ENCODE results near the gene GLYATL2. TPM values are rescaled to one million over a fixed set of nuclear protein-coding genes. Genes with fewer than 3 reads are reported as not detected.

Gene GLYATL2
- total RNA-seq, 1 donor from 2014 or later = 0.27 TPM

GRCh38 chr11:58805065-58805464, 39.4 kb downstream of the GLYATL2 start:
- intact Hi-C loops (cut with DNase I) = no loop called here
- ATAC-seq (no peak), DNase-seq (ENCODE audit: low spot score) (no peak)

GRCh38 chr11:58801974-58802545, 42.4 kb downstream of the GLYATL2 start:
- ATAC-seq (no peak), DNase-seq (ENCODE audit: low spot score) (no peak)
- intact Hi-C loops (cut with DNase I) = no loop called here

- intact Hi-C loops (cut with DNase I) = no loop called here
- ATAC-seq = no peak
- no peak for DNase-seq (ENCODE audit: low spot score)
Observed at GRCh38 chr11:58801302-58801701, 43.2 kb downstream of the GLYATL2 start.

- ATAC-seq (no peak), DNase-seq (ENCODE audit: low spot score) (no peak)
- intact Hi-C loops (cut with DNase I) = no loop called here
Observed at GRCh38 chr11:58796333-58796732, 48.2 kb downstream of the GLYATL2 start.

- DNase-seq (ENCODE audit: low spot score) (no peak), ATAC-seq (peak; percentile 71)
- intact Hi-C loops (cut with DNase I) = no loop called here
Observed at GRCh38 chr11:58788355-58789023, 56.0 kb downstream of the GLYATL2 start.

GRCh38 chr11:58787903-58788302, 56.6 kb downstream of the GLYATL2 start:
- DNase-seq (ENCODE audit: low spot score) (no peak), ATAC-seq (no peak)
- intact Hi-C loops (cut with DNase I) = no loop called here

- ATAC-seq (no peak), DNase-seq (ENCODE audit: low spot score) (no peak)
- intact Hi-C loops (cut with DNase I) = no loop called here
Observed at GRCh38 chr11:58786693-58787092, 57.8 kb downstream of the GLYATL2 start.

- intact Hi-C loops (cut with DNase I) = no loop called here
- ATAC-seq = no peak
- no peak for DNase-seq (ENCODE audit: low spot score)
Observed at GRCh38 chr11:58784995-58785394, 59.5 kb downstream of the GLYATL2 start.

Other genes with a start within 250 kb of the GLYATL2 start
- 426 TPM for gene CNTF, start 222.0 kb downstream of the GLYATL2 start, total RNA-seq
- gene GLYAT, start 112.8 kb downstream of the GLYATL2 start, total RNA-seq = 2.6 TPM
- gene GLYATL1, start 94.8 kb upstream of the GLYATL2 start, total RNA-seq = not detected
- gene GLYATL1B, start 241.6 kb upstream of the GLYATL2 start, total RNA-seq = not detected

Measured in sciatic nerve (tissue), 2 donors.